Mesodermal cell (in vitro differentiated cells): ENCODE results near the gene PPIL3.

Experiments used
- H3K27ac ChIP-seq: 2 replicates; pipeline ENCODE4 v1.7.0; 2013; ENCODE audit warnings: mild to moderate bottlenecking, low read depth, low read length, moderate library complexity; ENCODE audit not compliant: severe bottlenecking
- H3K36me3 ChIP-seq: 2 replicates; pipeline ENCODE4 v1.7.1; 2013; ENCODE audit warnings: mild to moderate bottlenecking, low read length, moderate library complexity; ENCODE audit not compliant: control insufficient read depth, insufficient read depth
- H3K4me1 ChIP-seq: one replicate; pipeline ENCODE4 v1.7.1; 2013; ENCODE audit warnings: mild to moderate bottlenecking, low read length; ENCODE audit not compliant: insufficient read depth, control insufficient read depth, poor library complexity, severe bottlenecking
- H3K4me3 ChIP-seq: 2 replicates; pipeline ENCODE4 v1.7.0; 2013; ENCODE audit warnings: low read length, control low read depth, mild to moderate bottlenecking; ENCODE audit not compliant: insufficient read depth, poor library complexity, severe bottlenecking; ENCODE audit errors: extremely low read depth
- H3K9me3 ChIP-seq: 2 replicates; pipeline ENCODE4 v1.7.1; 2013; ENCODE audit warnings: mild to moderate bottlenecking, low read length, moderate library complexity; ENCODE audit not compliant: control insufficient read depth
- WGBS, 2 experiments: methylation state at CpG; one replicate each; pipeline ENCODE4 v1.1.5; 2013; ENCODE audit warnings: missing lambda C conversion rate in 2 of 2; ENCODE audit not compliant: insufficient coverage in 2 of 2; 5-methylcytosine and 5-hydroxymethylcytosine counted together

Gene PPIL3

GRCh38 chr2:200860092-200860795 lies 28.6 kb downstream of the PPIL3 start:
- no peaks in the 10 kb centered on the region for H3K9me3 ChIP-seq
- no peak overlapping the region for H3K4me3 ChIP-seq
- H3K27ac ChIP-seq: no peak overlapping the region
- no peaks in the 10 kb centered on the region for H3K4me1 ChIP-seq
- peaks cover 73% of the 10 kb centered on the region for H3K36me3 ChIP-seq
- 90 to 95% methylated on average over 7 to 9 of the region's 12 CpGs for WGBS, 2 experiments

GRCh38 chr2:200856806-200857205 lies 32.1 kb downstream of the PPIL3 start:
- H3K4me3 ChIP-seq: no peak overlapping the region
- WGBS, 2 experiments: 92 to 98% methylated on average over 5 to 6 of the region's 8 CpGs
- H3K4me1 ChIP-seq: no peaks in the 10 kb centered on the region
- no peaks in the 10 kb centered on the region for H3K9me3 ChIP-seq
- no peak overlapping the region for H3K27ac ChIP-seq
- H3K36me3 ChIP-seq: peaks cover 97% of the 10 kb centered on the region

GRCh38 chr2:200852605-200853004 lies 36.3 kb downstream of the PPIL3 start:
- no peaks in the 10 kb centered on the region for H3K9me3 ChIP-seq
- H3K36me3 ChIP-seq: peaks cover 67% of the 10 kb centered on the region
- no peak overlapping the region for H3K27ac ChIP-seq
- H3K4me3 ChIP-seq: no peak overlapping the region
- WGBS, 2 experiments: no CpG with 5 or more reads among the region's 2 CpGs
- no peaks in the 10 kb centered on the region for H3K4me1 ChIP-seq

- H3K4me3 ChIP-seq: no peak overlapping the region
- 93 to 98% methylated on average over 4 to 6 of the region's 6 CpGs for WGBS, 2 experiments
- H3K9me3 ChIP-seq: no peaks in the 10 kb centered on the region
- peaks cover 57% of the 10 kb centered on the region for H3K36me3 ChIP-seq
- no peak overlapping the region for H3K27ac ChIP-seq
- H3K4me1 ChIP-seq: no peaks in the 10 kb centered on the region
These were observed 37.3 kb downstream of the PPIL3 start for GRCh38 chr2:200851398-200852248.

GRCh38 chr2:200850512-200851256 lies 38.2 kb downstream of the PPIL3 start:
- Histone ChIP-seq H3K27ac (no peak overlapping the region), H3K4me1 (no peaks in the 10 kb centered on the region), H3K9me3 (no peaks in the 10 kb centered on the region), H3K4me3 (no peak overlapping the region), H3K36me3 (peaks cover 47% of the 10 kb centered on the region)
- WGBS, 2 experiments: 95% methylated on average over 11 to 13 of the region's 14 CpGs

GRCh38 chr2:200847939-200848338 lies 40.9 kb downstream of the PPIL3 start:
- Histone ChIP-seq H3K4me1 (no peaks in the 10 kb centered on the region), H3K9me3 (no peaks in the 10 kb centered on the region), H3K4me3 (no peak overlapping the region), H3K27ac (no peak overlapping the region), H3K36me3 (peaks cover 21% of the 10 kb centered on the region)
- WGBS, 2 experiments: 67 to 79% methylated on average over 1 to 3 of the region's 4 CpGs

GRCh38 chr2:200847269-200847668 lies 41.6 kb downstream of the PPIL3 start:
- Histone ChIP-seq H3K4me3 (no peak overlapping the region), H3K36me3 (peaks cover 14% of the 10 kb centered on the region), H3K9me3 (no peaks in the 10 kb centered on the region), H3K4me1 (no peaks in the 10 kb centered on the region), H3K27ac (no peak overlapping the region)

- WGBS, 2 experiments: 88 to 93% methylated on average over 7 to 8 of the region's 10 CpGs
- Histone ChIP-seq H3K9me3 (no peaks in the 10 kb centered on the region), H3K4me1 (no peaks in the 10 kb centered on the region), H3K4me3 (no peak overlapping the region), H3K36me3 (no peaks in the 10 kb centered on the region), H3K27ac (no peak overlapping the region)
These were observed 43.1 kb downstream of the PPIL3 start for GRCh38 chr2:200845669-200846325.

GRCh38 chr2:200845194-200845593 lies 43.7 kb downstream of the PPIL3 start:
- Histone ChIP-seq H3K36me3 (no peaks in the 10 kb centered on the region), H3K4me1 (no peaks in the 10 kb centered on the region), H3K27ac (no peak overlapping the region), H3K9me3 (no peaks in the 10 kb centered on the region), H3K4me3 (no peak overlapping the region)
- WGBS, 2 experiments: 89 to 98% methylated on average over 4 to 5 of the region's 5 CpGs
